Spleen (tissue), 11 donors: Measurements from ENCODE around the gene BTBD17. TPM values are rescaled to one million over a fixed set of nuclear protein-coding genes. Genes with fewer than 3 reads are reported as not detected.

Experiments
- DNase-seq: peaks from one replicate; pipeline ENCODE4 v3.0.0-alpha.2; 2020
- H3K27ac ChIP-seq, 8 donors: fragments of 200-600 bp; sonication (generic) in 7 of 8; 1 replicate in 4 of 8; 2 replicates in 4 of 8; pipeline versions ENCODE4 v1.5.0 to v1.8.0; 2016 to 2021; ENCODE audit warnings: inconsistent platforms in 4 of 8, mild to moderate bottlenecking in 4 of 8, moderate library complexity in 1 of 8
- H3K27me3 ChIP-seq, 7 donors: fragments of 200-600 bp; sonication (generic) in 6 of 7; replicated peaks in 1 of 7; 1 replicate in 4 of 7; 2 replicates in 3 of 7; pipeline versions ENCODE4 v1.5.0 to v1.8.0; 2016 to 2021; ENCODE audit warnings: inconsistent platforms in 3 of 7, mild to moderate bottlenecking in 1 of 7
- H3K36me3 ChIP-seq, 6 donors: fragments of 200-600 bp; sonication (generic) in 5 of 6; 1 replicate in 4 of 6; 2 replicates in 2 of 6; pipeline versions ENCODE4 v1.5.0 to v1.8.0; 2016 to 2021; ENCODE audit warnings: inconsistent platforms in 2 of 6
- H3K4me1 ChIP-seq, 6 donors: fragments of 200-600 bp; sonication (generic) in 5 of 6; 1 replicate in 3 of 6; 2 replicates in 3 of 6; pipeline versions ENCODE4 v1.5.0 to v1.8.0; 2016 to 2021; ENCODE audit warnings: inconsistent platforms in 3 of 6
- H3K4me3 ChIP-seq, 8 donors: fragments of 200-600 bp; sonication (generic) in 7 of 8; 1 replicate in 4 of 8; 2 replicates in 4 of 8; pipeline versions ENCODE4 v1.5.0 to v1.8.0; 2016 to 2021; ENCODE audit warnings: inconsistent platforms in 4 of 8, mild to moderate bottlenecking in 4 of 8, moderate library complexity in 2 of 8
- H3K9me3 ChIP-seq, 8 donors: fragments of 200-600 bp; sonication (generic) in 7 of 8; 1 replicate in 4 of 8; 2 replicates in 4 of 8; pipeline versions ENCODE4 v1.5.0 to v1.8.0; 2016 to 2021; ENCODE audit warnings: inconsistent platforms in 4 of 8
- POLR2A ChIP-seq, 3 donors: fragments of 450-650 bp; IDR thresholded peaks; one replicate each; pipeline ENCODE4 v1.5.1; 2017; ENCODE audit warnings: antibody characterized with exemption in 3 of 3, mild to moderate bottlenecking in 1 of 3
- POLR2AphosphoS5 ChIP-seq, 3 donors: sonication (generic); formaldehyde crosslinking; IDR thresholded peaks; one replicate each; pipeline ENCODE4 v1.5.1; 2017; ENCODE audit warnings: antibody characterized with exemption in 3 of 3
- WGBS, 5 donors: extraction: QIAGEN DNeasy Blood & Tissue Kit in 3 of 5; methylation state at CpG; one replicate each; pipeline versions ENCODE4 v1.1.5 to v1.1.7; 2013 to 2018; 5-methylcytosine and 5-hydroxymethylcytosine counted together
- intact Hi-C: fragments of 100-400 bp; cut with DNase I; formaldehyde crosslinking; loops from one replicate; pipeline ENCODE4 v1.15.0; 2023; ENCODE audit warnings: low total_unique reads
- polyA plus RNA-seq, 3 donors: library from polyadenylated mRNA; stranded (reverse); fragments of 200-250 nt; gene quantifications; one replicate each; pipeline ENCODE4 v1.2.1, GENCODE V29; 2013
- total RNA-seq, 7 donors: library from RNA; depleted of rRNA in 3 of 7; stranded (reverse); fragments of >200 nt in 3 of 7; fragmentation: NEBNext Ultra II Directional in 4 of 7; extraction: Animal tissue kit (Norgen Biotek cat#: 25700) in 4 of 7; gene quantifications; one replicate each; pipeline versions ENCODE4 v1.1.0 to v1.2.1, GENCODE V29; 2016 to 2021
- TF ChIP-seq, protein P1 (sequence below), 11 experiments: fragments of 200-600 bp in 7 of 11; fragments of 450-650 bp in 4 of 11; sonication (generic) in 4 of 11; IDR thresholded peaks in 8 of 11; conservative IDR thresholded peaks in 3 of 11; 1 replicate in 7 of 11; 2 replicates in 4 of 11; pipeline versions ENCODE4 v1.4.0 to v1.8.0; 2016 to 2021; ENCODE audit warnings: antibody characterized with exemption in 11 of 11, inconsistent platforms in 4 of 11, mild to moderate bottlenecking in 1 of 11
- donor health status: healthy with polysubstance abuse.
- donor health status: DM: no; HTN: no; CAD: no; lungs with moderate emphysema.
- donor health status: DM: no; HTN: no; CAD: no.
- donor health status: Bipolar disorder and iron deficiency.
- donor health status: healthy.
- donor health status: DM: no; HTN: no; CAD: no.
- donor health status: DM: yes; HTN: yes; CAD: no.

Gene BTBD17
- total and polyA plus RNA-seq, 10 donors = 0.06 to 0.51 TPM; not detected in 8

DNA sequence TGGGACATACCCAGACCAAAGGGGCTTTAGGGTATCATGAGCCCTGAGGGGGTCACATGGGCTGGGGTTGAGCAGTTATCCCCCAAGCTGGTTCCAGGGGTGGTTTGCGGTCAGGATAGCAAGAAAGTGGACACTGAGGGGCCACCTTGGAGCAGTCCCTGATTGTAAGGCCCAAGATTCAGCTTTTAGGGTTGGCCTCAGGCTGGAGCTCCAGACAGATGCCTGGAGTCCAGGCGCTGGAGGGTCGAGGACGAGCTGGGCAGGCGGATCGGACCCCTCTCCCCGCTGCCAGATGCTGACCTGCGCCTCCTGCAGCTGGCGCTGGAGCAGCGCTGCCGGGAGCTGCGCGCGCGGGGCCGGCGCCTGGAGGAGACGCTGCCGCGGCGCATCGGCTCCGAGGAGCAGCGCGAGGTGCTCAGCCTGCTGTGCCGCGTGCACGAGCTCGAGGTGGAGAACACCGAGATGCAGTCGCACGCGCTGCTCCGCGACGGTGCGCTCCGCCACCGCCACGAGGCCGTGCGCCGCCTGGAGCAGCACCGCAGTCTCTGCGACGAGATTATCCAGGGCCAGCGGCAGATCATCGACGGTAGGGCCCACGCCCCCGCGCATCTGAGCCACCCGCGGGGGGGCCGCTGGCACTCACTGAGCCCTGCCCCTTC is 10.0 kb downstream of the BTBD17 start:
- Histone ChIP-seq H3K27ac (no peak overlapping the region), H3K9me3 (no peaks in the 10 kb centered on the region), H3K4me1 (peaks cover 0 to 48% (median 26%) of the 10 kb centered on the region in 6 donors), H3K36me3 (peaks cover 0 to 13% (median 0%) of the 10 kb centered on the region in 6 donors), H3K27me3 (peaks cover 0 to 85% (median 46%) of the 10 kb centered on the region in 7 donors), H3K4me3 (no peak overlapping the region)
- intact Hi-C loops = no loop called here
- TF ChIP-seq POLR2AphosphoS5 (IDR thresholded peaks at IDR 0.05) = peak in 1 of 3 donors; percentile 23
- no peak for TF ChIP-seq POLR2A (IDR thresholded peaks at IDR 0.05)
- WGBS, 5 donors = 22 to 39% (median 26%) methylated on average over 37 to 55 of the region's 55 CpGs
- DNase-seq = no peak

DNA sequence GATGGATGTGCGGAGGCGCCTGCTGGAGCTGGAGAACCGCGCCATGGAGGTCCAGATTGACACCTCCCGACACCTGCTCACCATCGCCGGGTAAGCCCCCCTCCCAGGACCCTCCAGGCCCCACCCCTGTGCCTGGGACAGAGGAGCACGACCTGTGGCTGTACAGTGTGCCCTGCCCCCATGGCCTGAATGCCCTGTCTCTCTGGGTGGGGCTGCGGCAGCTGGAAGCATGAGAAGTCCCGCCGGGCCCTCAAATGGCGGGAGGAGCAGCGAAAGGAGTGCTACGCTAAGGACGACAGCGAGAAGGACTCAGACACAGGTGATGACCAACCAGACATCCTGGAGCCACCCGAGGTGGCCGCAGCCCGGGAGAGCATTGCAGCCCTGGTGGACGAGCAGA is 11.2 kb downstream of the BTBD17 start:
- no peak for DNase-seq
- intact Hi-C loops = no loop called here
- Histone ChIP-seq H3K27me3 (peaks cover 0 to 73% (median 36%) of the 10 kb centered on the region in 7 donors), H3K36me3 (peaks cover 0 to 13% (median 0%) of the 10 kb centered on the region in 6 donors), H3K4me1 (peaks cover 0 to 46% (median 23%) of the 10 kb centered on the region in 6 donors), H3K9me3 (no peaks in the 10 kb centered on the region), H3K4me3 (no peak overlapping the region), H3K27ac (no peak overlapping the region)
- TF ChIP-seq POLR2AphosphoS5 (IDR thresholded peaks at IDR 0.05) (no peak), POLR2A (IDR thresholded peaks at IDR 0.05) (no peak)
- TF ChIP-seq, protein P1, sequence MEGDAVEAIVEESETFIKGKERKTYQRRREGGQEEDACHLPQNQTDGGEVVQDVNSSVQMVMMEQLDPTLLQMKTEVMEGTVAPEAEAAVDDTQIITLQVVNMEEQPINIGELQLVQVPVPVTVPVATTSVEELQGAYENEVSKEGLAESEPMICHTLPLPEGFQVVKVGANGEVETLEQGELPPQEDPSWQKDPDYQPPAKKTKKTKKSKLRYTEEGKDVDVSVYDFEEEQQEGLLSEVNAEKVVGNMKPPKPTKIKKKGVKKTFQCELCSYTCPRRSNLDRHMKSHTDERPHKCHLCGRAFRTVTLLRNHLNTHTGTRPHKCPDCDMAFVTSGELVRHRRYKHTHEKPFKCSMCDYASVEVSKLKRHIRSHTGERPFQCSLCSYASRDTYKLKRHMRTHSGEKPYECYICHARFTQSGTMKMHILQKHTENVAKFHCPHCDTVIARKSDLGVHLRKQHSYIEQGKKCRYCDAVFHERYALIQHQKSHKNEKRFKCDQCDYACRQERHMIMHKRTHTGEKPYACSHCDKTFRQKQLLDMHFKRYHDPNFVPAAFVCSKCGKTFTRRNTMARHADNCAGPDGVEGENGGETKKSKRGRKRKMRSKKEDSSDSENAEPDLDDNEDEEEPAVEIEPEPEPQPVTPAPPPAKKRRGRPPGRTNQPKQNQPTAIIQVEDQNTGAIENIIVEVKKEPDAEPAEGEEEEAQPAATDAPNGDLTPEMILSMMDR (IDR thresholded peaks at IDR 0.05 in 8 of 11, conservative IDR thresholded peaks at IDR 0.05 in 3 of 11) = no peak
- 81 to 89% (median 85%) methylated on average over 12 to 20 of the region's 20 CpGs for WGBS, 5 donors

DNA sequence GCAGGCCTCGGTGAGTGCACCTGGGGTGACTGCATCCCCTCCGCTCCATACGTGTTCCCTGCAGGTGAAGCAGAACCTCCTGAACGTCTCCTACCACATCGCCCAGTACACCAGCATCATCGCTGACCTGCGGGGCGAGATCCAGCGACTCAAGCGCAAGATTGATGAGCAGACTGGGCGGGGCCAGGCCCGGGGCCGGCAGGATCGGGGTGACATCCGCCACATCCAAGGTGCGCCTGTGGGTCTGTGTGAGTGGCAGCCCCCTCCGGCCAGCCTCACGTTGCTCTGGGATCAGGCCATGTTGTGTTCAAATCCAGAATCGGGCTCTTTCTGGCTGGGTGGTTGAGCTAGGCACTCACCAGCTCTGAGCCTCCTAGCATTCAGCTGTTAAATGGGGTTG is 12.5 kb downstream of the BTBD17 start:
- Histone ChIP-seq H3K9me3 (no peaks in the 10 kb centered on the region), H3K27me3 (peaks cover 0 to 69% (median 25%) of the 10 kb centered on the region in 7 donors), H3K4me1 (peaks cover 0 to 47% (median 20%) of the 10 kb centered on the region in 6 donors), H3K4me3 (no peak overlapping the region), H3K27ac (no peak overlapping the region), H3K36me3 (peaks cover 0 to 13% (median 0%) of the 10 kb centered on the region in 6 donors)
- intact Hi-C loops = no loop called here
- 81 to 88% (median 84%) methylated on average over 6 to 19 of the region's 19 CpGs for WGBS, 5 donors
- DNase-seq = no peak
- TF ChIP-seq, protein P1 (IDR thresholded peaks at IDR 0.05 in 8 of 11, conservative IDR thresholded peaks at IDR 0.05 in 3 of 11) = no peak
- TF ChIP-seq POLR2AphosphoS5 (IDR thresholded peaks at IDR 0.05) = no peak
- no peak for TF ChIP-seq POLR2A (IDR thresholded peaks at IDR 0.05)

DNA sequence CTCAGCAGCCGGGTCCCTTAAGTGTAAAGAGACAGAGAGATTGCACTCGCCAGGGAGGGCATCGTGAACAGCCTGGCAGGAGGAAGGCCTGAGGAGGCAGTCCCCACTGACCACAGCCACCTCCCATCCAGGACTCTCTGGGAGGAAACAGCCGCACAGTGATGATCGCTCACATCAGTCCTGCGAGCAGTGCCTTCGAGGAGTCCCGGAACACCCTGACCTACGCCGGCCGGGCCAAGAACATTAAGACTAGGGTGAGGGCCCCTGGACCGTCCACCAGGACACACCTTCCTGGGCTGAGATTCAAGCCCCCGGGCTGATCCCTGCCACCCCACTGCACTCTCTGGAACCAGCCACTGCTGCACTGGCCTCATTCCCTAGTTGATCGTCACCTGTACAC is 14.0 kb downstream of the BTBD17 start:
- H3K4me1 ChIP-seq = peaks cover 0 to 45% (median 19%) of the 10 kb centered on the region in 6 donors
- H3K9me3 ChIP-seq = no peaks in the 10 kb centered on the region
- no peak for DNase-seq
- H3K4me3 ChIP-seq = no peak overlapping the region
- intact Hi-C loops = no loop called here
- 79 to 87% (median 86%) methylated on average over 6 to 14 of the region's 14 CpGs for WGBS, 5 donors
- H3K36me3 ChIP-seq = peaks cover 0 to 13% (median 0%) of the 10 kb centered on the region in 6 donors
- peaks cover 0 to 61% (median 13%) of the 10 kb centered on the region in 7 donors for H3K27me3 ChIP-seq
- TF ChIP-seq, protein P1 (IDR thresholded peaks at IDR 0.05 in 8 of 11, conservative IDR thresholded peaks at IDR 0.05 in 3 of 11) = no peak
- no peak for TF ChIP-seq POLR2A (IDR thresholded peaks at IDR 0.05)
- TF ChIP-seq POLR2AphosphoS5 (IDR thresholded peaks at IDR 0.05) = no peak
- H3K27ac ChIP-seq = no peak overlapping the region
